HCT116 (cell line): Measurements from ENCODE around the gene ATG12. TPM values are rescaled to one million over a fixed set of nuclear protein-coding genes. Genes with fewer than 3 reads are reported as not detected.

Source experiments
- ATAC-seq: fragments of 200-7000 bp; cut with Tn5 transposase; 2 replicates; pipeline ENCODE4 v1.9.1; 2020; ENCODE audit warnings: mild to moderate bottlenecking, moderate library complexity
- BruUV-seq: library from RNA; stranded (reverse); fragments of 400-500 nt; replicated peaks from 2 replicates; lab custom pipeline; 2021; lab: Mats Ljungman, UMichigan
- CTCF ChIA-PET: fragments of 300-600 bp; sonication (Branson Sonifier 250); formaldehyde crosslinking; loops from one replicate; lab custom pipeline; 2021; ENCODE audit warnings: antibody characterized with exemption; lab: Charles Lee
- POLR2A ChIA-PET: fragments of 300-600, 350-600 bp; sonication (Branson Sonifier 250); formaldehyde crosslinking; loops from one replicate; lab custom pipeline; 2021; ENCODE audit warnings: antibody characterized with exemption; lab: Charles Lee
- RAD21 ChIA-PET, 2 experiments: fragments of 300-600 bp; sonication (Branson Sonifier 250); formaldehyde crosslinking; loops; one replicate each; lab custom pipeline; 2023; ENCODE audit warnings: low total read pairs in 2 of 2; ENCODE audit not compliant: uncharacterized antibody in 2 of 2, unreplicated experiment in 2 of 2, low non-redundant PET in 1 of 2; lab: Charles Lee
- DNase-seq: peaks from one replicate; pipeline ENCODE4 v3.0.0-alpha.2; 2010; ENCODE audit warnings: low read depth, low spot score
- H2AFZ ChIP-seq: fragments of 200-600 bp; shearing (Covaris generic), sonication (generic); 2 replicates; pipeline ENCODE4 v1.6.1; 2017; ENCODE audit warnings: low read depth, mixed run types, mixed read lengths, antibody characterized with exemption, low read length; ENCODE audit not compliant: poor library complexity, severe bottlenecking
- H3K27ac ChIP-seq: 2 replicates; pipeline ENCODE4 v1.5.1; 2012; ENCODE audit warnings: low read depth, low read length
- H3K27me3 ChIP-seq: fragments of 200-600 bp; sonication (generic); 2 replicates; pipeline ENCODE4 v1.6.1; 2016; ENCODE audit warnings: mixed run types, low read length, mixed read lengths; ENCODE audit not compliant: insufficient read depth
- H3K36me3 ChIP-seq, 2 experiments: fragments of 200-500 bp in 1 of 2; fragments of 200-600 bp in 1 of 2; sonication (Bioruptor generic) in 1 of 2; sonication (generic) in 1 of 2; 2 replicates each; pipeline versions ENCODE4 v1.5.1 to v1.6.1; 2014 to 2016; ENCODE audit warnings: low read length in 2 of 2, inconsistent platforms in 1 of 2, mixed read lengths in 1 of 2, mixed run types in 1 of 2; ENCODE audit not compliant: insufficient read depth in 2 of 2, control insufficient read depth in 1 of 2
- H3K4me1 ChIP-seq, 2 experiments: fragments of 200-600 bp in 1 of 2; sonication (generic) in 1 of 2; 2 replicates each; pipeline versions ENCODE4 v1.5.1 to v1.6.1; 2012 to 2017; ENCODE audit warnings: low read length in 2 of 2, inconsistent platforms in 1 of 2, mild to moderate bottlenecking in 1 of 2, mixed read lengths in 1 of 2, mixed run types in 1 of 2, moderate library complexity in 1 of 2; ENCODE audit not compliant: insufficient read depth in 2 of 2, control insufficient read depth in 1 of 2
- H3K4me2 ChIP-seq: fragments of 200-600 bp; sonication (generic); 2 replicates; pipeline ENCODE4 v1.6.1; 2017; ENCODE audit warnings: mixed run types, low read length, mixed read lengths
- H3K4me3 ChIP-seq, 2 experiments: fragments of 200-600 bp in 1 of 2; sonication (generic) in 1 of 2; replicated peaks in 1 of 2; 2 replicates each; pipeline ENCODE4 v1.5.1; 2011 to 2016; ENCODE audit warnings: low read length in 2 of 2, control low read depth in 1 of 2, low read depth in 1 of 2, mild to moderate bottlenecking in 1 of 2, mixed read lengths in 1 of 2, mixed run types in 1 of 2
- H3K79me2 ChIP-seq: fragments of 200-600 bp; sonication (generic); 2 replicates; pipeline ENCODE4 v1.6.1; 2017; ENCODE audit warnings: mild to moderate bottlenecking, mixed run types, low read length, moderate library complexity, mixed read lengths; ENCODE audit not compliant: insufficient read depth
- H3K9ac ChIP-seq: fragments of 200-600 bp; sonication (generic); 2 replicates; pipeline ENCODE4 v1.6.1; 2016; ENCODE audit warnings: low read length, mixed read lengths
- H3K9me2 ChIP-seq: fragments of 200-600 bp; sonication (generic), shearing (Covaris generic); 2 replicates; pipeline ENCODE4 v1.6.1; 2017; ENCODE audit warnings: mixed run types, mild to moderate bottlenecking, moderate library complexity; ENCODE audit not compliant: insufficient read depth
- H3K9me3 ChIP-seq, 2 experiments: fragments of 200-500 bp in 1 of 2; fragments of 200-600 bp in 1 of 2; sonication (Bioruptor generic) in 1 of 2; sonication (generic) in 1 of 2; 2 replicates each; pipeline ENCODE4 v1.6.1; 2014 to 2017; ENCODE audit warnings: low read length in 2 of 2, mixed read lengths in 2 of 2, inconsistent platforms in 1 of 2, low read depth in 1 of 2, mild to moderate bottlenecking in 1 of 2, mixed run types in 1 of 2, moderate library complexity in 1 of 2; ENCODE audit not compliant: control insufficient read depth in 1 of 2, insufficient read depth in 1 of 2
- H4K20me1 ChIP-seq: fragments of 200-600 bp; sonication (generic), shearing (Covaris generic); 2 replicates; pipeline ENCODE4 v1.6.1; 2017; ENCODE audit warnings: mixed run types, mild to moderate bottlenecking, moderate library complexity; ENCODE audit not compliant: insufficient read depth
- CBX3 ChIP-seq: IDR thresholded peaks from 2 replicates; pipeline ENCODE4 v1.6.1; 2012; ENCODE audit warnings: low read depth
- EZH2 ChIP-seq: fragments of 200-600 bp; sonication (generic); IDR thresholded peaks from 2 replicates; pipeline ENCODE4 v1.6.1; 2017; ENCODE audit warnings: antibody characterized with exemption, mixed run types
- EZH2phosphoT487 ChIP-seq: fragments of 200-600 bp; IDR thresholded peaks from 2 replicates; pipeline ENCODE4 v1.6.1; 2018; ENCODE audit warnings: antibody characterized with exemption, borderline replicate concordance
- FOSL1 ChIP-seq: IDR thresholded peaks from 2 replicates; pipeline ENCODE4 v1.6.1; 2012; ENCODE audit warnings: low read depth
- JUND ChIP-seq: IDR thresholded peaks from 2 replicates; pipeline ENCODE4 v1.6.1; 2012
- POLR2A ChIP-seq: IDR thresholded peaks from 2 replicates; pipeline ENCODE4 v1.7.0; 2011; ENCODE audit warnings: borderline replicate concordance; ENCODE audit not compliant: insufficient read depth, insufficient read length; ENCODE audit errors: extremely low read depth
- POLR2AphosphoS5 ChIP-seq: IDR thresholded peaks from 2 replicates; pipeline ENCODE4 v1.6.1; 2011; ENCODE audit warnings: mild to moderate bottlenecking, low read depth, low read length, moderate library complexity
- RAD21 ChIP-seq: IDR thresholded peaks from 2 replicates; pipeline ENCODE4 v1.6.1; 2012; ENCODE audit warnings: low read depth, mild to moderate bottlenecking
- SIN3A ChIP-seq: IDR thresholded peaks from 2 replicates; pipeline ENCODE4 v1.6.1; 2012; ENCODE audit warnings: low read depth
- TCF7L2 ChIP-seq: IDR thresholded peaks from 2 replicates; pipeline ENCODE4 v1.7.0; 2011; ENCODE audit warnings: borderline replicate concordance, inconsistent platforms; ENCODE audit not compliant: insufficient read depth, insufficient read length; ENCODE audit errors: extremely low read depth
- intact Hi-C: fragments of 100-400 bp; cut with micrococcal nuclease; formaldehyde crosslinking; loops from 2 replicates; pipeline ENCODE4 v1.10.0; 2022
- total RNA-seq: library from RNA; stranded (reverse); gene quantifications from one replicate; pipeline ENCODE4 v1.2.1, GENCODE V29; 2021; ENCODE audit not compliant: unreplicated experiment
- TF ChIP-seq, protein P1 (sequence below), 3 experiments: fragments of 200-600 bp in 1 of 3; sonication (generic) in 1 of 3; IDR thresholded peaks in 2 of 3; conservative IDR thresholded peaks in 1 of 3; 2 replicates each; pipeline ENCODE4 v1.5.1; 2012 to 2017; ENCODE audit warnings: low read depth in 2 of 3, low read length in 2 of 3, antibody characterized with exemption in 1 of 3, borderline replicate concordance in 1 of 3, control low read depth in 1 of 3, mild to moderate bottlenecking in 1 of 3, mixed read lengths in 1 of 3, mixed run types in 1 of 3, moderate library complexity in 1 of 3; ENCODE audit not compliant: insufficient read depth in 1 of 3
- TF ChIP-seq, protein P2 (sequence below): IDR thresholded peaks from 2 replicates; pipeline ENCODE4 v1.6.1; 2012
- TF ChIP-seq, protein P3 (sequence below): IDR thresholded peaks from 2 replicates; pipeline ENCODE4 v1.6.1; 2012

The ATG12 gene
- total RNA-seq, 1 experiment from 2014 or later: 270 TPM

- Histone ChIP-seq H3K4me1 (no peaks in the 10 kb centered on the region), H3K4me3 (no peak overlapping the region), H3K27me3 (no peaks in the 10 kb centered on the region), H4K20me1 (no peaks in the 10 kb centered on the region), H3K9me2 (no peaks in the 10 kb centered on the region), H3K36me3 (no peaks in the 10 kb centered on the region), H2AFZ (no peak overlapping the region), H3K9ac (no peak overlapping the region), H3K4me2 (no peak overlapping the region), H3K79me2 (no peaks in the 10 kb centered on the region), H3K27ac (no peak overlapping the region), H3K9me3 (no peaks in the 10 kb centered on the region)
- BruUV-seq: no TSS peak
- RAD21 ChIA-PET: no interaction called here
- intact Hi-C loops: no loop called here
- TF ChIP-seq FOSL1: no peak
- TF ChIP-seq, protein P1, sequence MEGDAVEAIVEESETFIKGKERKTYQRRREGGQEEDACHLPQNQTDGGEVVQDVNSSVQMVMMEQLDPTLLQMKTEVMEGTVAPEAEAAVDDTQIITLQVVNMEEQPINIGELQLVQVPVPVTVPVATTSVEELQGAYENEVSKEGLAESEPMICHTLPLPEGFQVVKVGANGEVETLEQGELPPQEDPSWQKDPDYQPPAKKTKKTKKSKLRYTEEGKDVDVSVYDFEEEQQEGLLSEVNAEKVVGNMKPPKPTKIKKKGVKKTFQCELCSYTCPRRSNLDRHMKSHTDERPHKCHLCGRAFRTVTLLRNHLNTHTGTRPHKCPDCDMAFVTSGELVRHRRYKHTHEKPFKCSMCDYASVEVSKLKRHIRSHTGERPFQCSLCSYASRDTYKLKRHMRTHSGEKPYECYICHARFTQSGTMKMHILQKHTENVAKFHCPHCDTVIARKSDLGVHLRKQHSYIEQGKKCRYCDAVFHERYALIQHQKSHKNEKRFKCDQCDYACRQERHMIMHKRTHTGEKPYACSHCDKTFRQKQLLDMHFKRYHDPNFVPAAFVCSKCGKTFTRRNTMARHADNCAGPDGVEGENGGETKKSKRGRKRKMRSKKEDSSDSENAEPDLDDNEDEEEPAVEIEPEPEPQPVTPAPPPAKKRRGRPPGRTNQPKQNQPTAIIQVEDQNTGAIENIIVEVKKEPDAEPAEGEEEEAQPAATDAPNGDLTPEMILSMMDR (IDR thresholded peaks at IDR 0.05 in 2 of 3, conservative IDR thresholded peaks at IDR 0.05 in 1 of 3; ENCODE audit: borderline replicate concordance in 1 of 3, insufficient read depth in 1 of 3, low read depth in 2 of 3, low read length in 2 of 3): no peak
- no peak for TF ChIP-seq TCF7L2
- TF ChIP-seq EZH2phosphoT487: no peak
- TF ChIP-seq POLR2A: no peak
- TF ChIP-seq, protein P2, sequence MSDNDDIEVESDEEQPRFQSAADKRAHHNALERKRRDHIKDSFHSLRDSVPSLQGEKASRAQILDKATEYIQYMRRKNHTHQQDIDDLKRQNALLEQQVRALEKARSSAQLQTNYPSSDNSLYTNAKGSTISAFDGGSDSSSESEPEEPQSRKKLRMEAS: no peak
- TF ChIP-seq CBX3: no peak
- TF ChIP-seq POLR2AphosphoS5: no peak
- TF ChIP-seq JUND: no peak
- TF ChIP-seq, protein P3, sequence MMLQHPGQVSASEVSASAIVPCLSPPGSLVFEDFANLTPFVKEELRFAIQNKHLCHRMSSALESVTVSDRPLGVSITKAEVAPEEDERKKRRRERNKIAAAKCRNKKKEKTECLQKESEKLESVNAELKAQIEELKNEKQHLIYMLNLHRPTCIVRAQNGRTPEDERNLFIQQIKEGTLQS: no peak
- no peak for TF ChIP-seq SIN3A
- TF ChIP-seq EZH2: no peak
- TF ChIP-seq RAD21: no peak
- CTCF ChIA-PET: no interaction called here
- no peak for DNase-seq
- ATAC-seq: no peak
- POLR2A ChIA-PET: no interaction called here
These were observed 27.6 kb downstream of the ATG12 start for GRCh38 chr5:115813719-115814118.
